Activated CD4-positive, CD25-positive, alpha-beta regulatory T cell (primary cell): Measurements from ENCODE around the gene OR52B6.
"Not testable (repeated sequence)": the region's sequence is repeated elsewhere in the genome, so short reads cannot be mapped to it uniquely, and the experiment has no call there.

ENCODE experiments used
- DNase-seq, 4 experiments: peaks; one replicate each; lab custom pipeline; 2025; lab: John Stamatoyannopoulos, UW

The OR52B6 gene

GRCh38 chr11:5596607-5597201 is 16.0 kb downstream of the OR52B6 start, which contains the start of gene TRIM6:
Gene TRIM6 (plus strand): TSS chr11:5596637. CDS start chr11:5596898, 261 bp downstream.
- no peak for DNase-seq

GRCh38 chr11:5597953-5598352 is 17.3 kb downstream of the OR52B6 start:
- DNase-seq = no peak

GRCh38 chr11:5600374-5600851 is 19.7 kb downstream of the OR52B6 start:
- peak in 3 of 4 experiments; percentile 15 to 29 (median 17) for DNase-seq

GRCh38 chr11:5602791-5603190 is 22.1 kb downstream of the OR52B6 start:
- not testable (repeated sequence) for DNase-seq

- no peak for DNase-seq
Observed at GRCh38 chr11:5603326-5603725, 22.6 kb downstream of the OR52B6 start.

- DNase-seq = no peak
Observed at GRCh38 chr11:5604896-5605295, 24.2 kb downstream of the OR52B6 start.

- DNase-seq = no peak
Observed at GRCh38 chr11:5605849-5606248, 25.2 kb downstream of the OR52B6 start.

- no peak for DNase-seq
Observed at GRCh38 chr11:5608808-5609207, 28.1 kb downstream of the OR52B6 start.

DNA sequence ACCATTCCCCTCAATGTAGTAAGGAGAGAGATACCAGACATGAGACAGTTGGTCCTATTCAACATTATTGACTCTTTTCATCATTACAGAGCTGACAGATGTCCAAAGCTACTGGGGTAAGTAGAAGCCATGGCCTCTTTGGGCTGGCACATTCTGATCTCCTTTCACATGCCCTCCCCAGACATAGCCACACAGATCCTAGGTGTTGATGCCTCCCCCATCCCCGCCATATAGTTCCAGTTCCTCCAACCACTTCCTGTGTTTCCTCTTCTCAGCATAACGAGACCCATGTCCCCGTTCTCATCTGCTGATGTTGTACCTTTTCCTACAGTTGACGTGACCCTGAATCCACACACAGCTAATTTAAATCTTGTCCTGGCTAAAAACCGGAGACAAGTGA is 29.8 kb downstream of the OR52B6 start:
- DNase-seq = no peak

DNA sequence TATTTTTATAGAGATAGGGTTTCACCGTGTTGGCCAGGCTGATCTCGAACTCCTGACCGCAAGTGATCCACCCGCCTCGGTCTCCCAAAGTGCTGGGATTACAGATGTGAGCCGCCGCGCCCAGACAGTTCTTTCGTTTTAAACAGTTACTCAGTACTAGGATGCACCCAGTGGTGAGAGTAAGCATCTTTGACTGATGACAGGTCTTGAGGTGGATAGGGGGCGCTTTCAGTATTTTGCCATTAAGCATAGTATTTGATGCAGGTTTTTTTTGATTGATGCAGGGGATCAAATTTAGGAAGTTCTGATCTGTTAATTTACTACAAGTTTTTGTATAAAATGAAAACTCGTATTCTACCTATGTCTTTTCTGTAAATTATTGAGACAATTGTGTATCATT is 30.9 kb downstream of the OR52B6 start:
- no peak for DNase-seq

DNA sequence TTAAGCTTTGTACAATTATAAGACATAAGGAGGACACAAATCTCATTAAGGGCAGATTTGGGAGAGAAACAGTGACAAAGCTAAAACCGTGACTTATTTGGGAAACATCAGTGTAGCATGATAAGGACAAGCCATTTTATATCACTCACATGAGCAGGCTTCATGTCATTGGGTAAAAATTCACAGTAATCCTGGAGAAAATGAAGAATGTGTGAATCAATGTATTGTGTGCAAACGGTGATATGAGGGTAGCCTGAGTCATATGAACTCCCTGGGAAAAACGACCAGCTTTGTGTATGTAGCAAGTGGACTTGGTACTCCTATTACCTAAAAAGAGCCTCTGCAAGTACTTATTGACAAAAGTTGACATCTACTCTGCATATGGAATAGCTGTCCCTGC is 38.1 kb downstream of the OR52B6 start:
- DNase-seq = no peak

- DNase-seq = no peak
Observed at GRCh38 chr11:5620651-5621521, 40.2 kb downstream of the OR52B6 start.

DNA sequence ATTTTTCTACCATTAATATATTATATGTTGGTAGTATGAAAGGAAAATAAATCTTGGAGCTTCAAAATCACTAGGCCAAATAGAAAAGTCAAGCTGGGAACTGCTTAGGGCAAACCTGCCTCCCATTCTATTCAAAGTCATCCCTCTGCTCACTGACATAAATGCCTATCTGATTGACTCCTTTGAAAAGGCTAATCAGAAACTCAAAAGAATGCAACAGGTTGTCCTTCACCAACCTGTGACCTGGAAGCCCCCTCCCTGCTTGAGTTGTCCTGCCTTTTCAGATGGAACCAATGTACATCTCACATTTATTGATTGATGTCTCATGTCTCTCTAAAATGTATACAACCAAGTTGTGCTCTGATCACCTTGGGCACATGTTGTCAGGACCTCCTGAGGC is 40.9 kb downstream of the OR52B6 start:
- no peak for DNase-seq

GRCh38 chr11:5622802-5623201 is 42.1 kb downstream of the OR52B6 start:
- no peak for DNase-seq

DNA sequence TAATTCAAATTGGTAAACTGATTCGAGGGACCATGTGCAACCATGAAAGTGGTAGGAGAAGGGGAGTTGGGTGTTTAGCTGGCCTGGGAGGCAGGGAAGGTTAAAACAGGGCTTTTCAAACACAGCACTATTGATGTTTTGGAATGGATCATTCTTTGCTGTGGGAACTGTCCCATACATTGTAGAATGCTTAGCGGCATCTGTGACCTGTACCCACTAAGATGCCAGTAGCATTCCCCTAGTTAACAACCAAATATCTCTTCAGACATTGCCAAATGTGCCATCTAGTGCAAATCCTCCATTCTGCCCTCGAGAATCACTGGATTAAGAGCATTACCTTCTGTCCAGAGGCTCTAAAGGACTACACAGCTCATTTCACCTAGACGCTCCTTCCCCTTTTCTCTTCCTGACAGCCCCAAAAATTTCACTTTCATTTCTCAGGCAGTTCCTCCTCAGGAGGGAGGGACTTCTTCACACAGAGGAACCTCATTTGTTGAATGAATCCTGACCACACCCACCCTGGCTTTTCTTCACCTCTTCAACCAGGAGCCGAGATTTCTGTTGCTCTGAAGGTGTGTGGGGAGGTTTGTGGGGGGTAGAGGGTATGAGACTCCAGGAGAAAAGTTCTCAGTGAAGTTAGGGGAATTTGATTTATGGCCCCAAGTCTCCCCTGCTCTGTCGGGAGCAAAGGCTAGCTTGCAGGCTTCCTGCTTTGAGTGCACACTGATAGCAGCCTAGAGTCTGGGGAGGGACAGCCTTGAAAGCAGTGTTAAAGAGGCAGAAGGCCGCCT is 44.0 kb downstream of the OR52B6 start, which contains the start of gene TRIM34:
TSS of gene TRIM34 (plus strand) at position 513 of the 791 bp plus-strand sequence. CDS start 7,331 bp downstream, outside the sequence.
- peak in 2 of 4 experiments; percentile 8 to 46 for DNase-seq

GRCh38 chr11:5625281-5625680 is 44.6 kb downstream of the OR52B6 start:
- no peak for DNase-seq

- no peak for DNase-seq
Observed at GRCh38 chr11:5626196-5626595, 45.5 kb downstream of the OR52B6 start.

GRCh38 chr11:5631417-5631816 is 50.7 kb downstream of the OR52B6 start:
- no peak for DNase-seq
